KOPT-K1 (cell line): ENCODE data around the gene FOXD3.
"Not testable (repeated sequence)": the region's sequence is repeated elsewhere in the genome, so short reads cannot be mapped to it uniquely, and the experiment has no call there.

ENCODE experiments used
- H3K27ac ChIP-seq: fragments of 200-600 bp; sonication (generic); 2 replicates; pipeline ENCODE4 v1.5.1; 2016; ENCODE audit warnings: antibody characterized with exemption, mild to moderate bottlenecking, low read depth, low read length; ENCODE audit not compliant: poor library complexity, severe bottlenecking
- H3K36me3 ChIP-seq: fragments of 200-600 bp; sonication (generic); 2 replicates; pipeline ENCODE4 v1.5.1; 2017; ENCODE audit warnings: antibody characterized with exemption, mild to moderate bottlenecking, low read length, moderate library complexity; ENCODE audit not compliant: insufficient read depth
- H3K9me3 ChIP-seq: fragments of 200-600 bp; sonication (generic); 2 replicates; pipeline ENCODE4 v1.5.1; 2017; ENCODE audit warnings: antibody characterized with exemption, low read length, mild to moderate bottlenecking; ENCODE audit not compliant: insufficient read depth, poor library complexity, severe bottlenecking

FOXD3 gene

GRCh38 chr1:63327417-63328054 is 5.2 kb downstream of the FOXD3 start:
- Histone ChIP-seq H3K27ac (no peak overlapping the region), H3K36me3 (no peaks in the 10 kb centered on the region), H3K9me3 (peaks cover 11% of the 10 kb centered on the region)

- Histone ChIP-seq H3K9me3 (peaks cover 5% of the 10 kb centered on the region), H3K27ac (no peak overlapping the region), H3K36me3 (no peaks in the 10 kb centered on the region)
These were observed 5.8 kb downstream of the FOXD3 start for GRCh38 chr1:63328122-63328521.

GRCh38 chr1:63328781-63329180 is 6.4 kb downstream of the FOXD3 start:
- Histone ChIP-seq H3K36me3 (no peaks in the 10 kb centered on the region), H3K27ac (no peak overlapping the region), H3K9me3 (no peaks in the 10 kb centered on the region)

GRCh38 chr1:63329621-63330330 is 7.4 kb downstream of the FOXD3 start:
- no peak overlapping the region for H3K27ac ChIP-seq
- no peaks in the 10 kb centered on the region for H3K36me3 ChIP-seq
- no peaks in the 10 kb centered on the region for H3K9me3 ChIP-seq

GRCh38 chr1:63330331-63330916 is 8.1 kb downstream of the FOXD3 start:
- no peak overlapping the region for H3K27ac ChIP-seq
- no peaks in the 10 kb centered on the region for H3K9me3 ChIP-seq
- no peaks in the 10 kb centered on the region for H3K36me3 ChIP-seq

- Histone ChIP-seq H3K27ac (no peak overlapping the region), H3K36me3 (no peaks in the 10 kb centered on the region), H3K9me3 (no peaks in the 10 kb centered on the region)
These were observed 20.0 kb downstream of the FOXD3 start for GRCh38 chr1:63342402-63342801.

GRCh38 chr1:63343922-63344321 is 21.6 kb downstream of the FOXD3 start:
- H3K36me3 ChIP-seq: no peaks in the 10 kb centered on the region
- no peaks in the 10 kb centered on the region for H3K9me3 ChIP-seq
- H3K27ac ChIP-seq: no peak overlapping the region

- Histone ChIP-seq H3K27ac (no peak overlapping the region), H3K9me3 (no peaks in the 10 kb centered on the region), H3K36me3 (no peaks in the 10 kb centered on the region)
These were observed 28.0 kb downstream of the FOXD3 start for GRCh38 chr1:63350320-63350719.

- Histone ChIP-seq H3K27ac (no peak overlapping the region), H3K9me3 (no peaks in the 10 kb centered on the region)
These were observed 30.4 kb downstream of the FOXD3 start for GRCh38 chr1:63352736-63353135.

GRCh38 chr1:63356234-63356633 is 33.9 kb downstream of the FOXD3 start:
- not testable (repeated sequence) for H3K27ac ChIP-seq, H3K36me3 ChIP-seq, H3K9me3 ChIP-seq

More at GRCh38 chr1:63352736-63353135, 30.4 kb downstream of the FOXD3 start:
- H3K36me3 ChIP-seq: no peaks in the 10 kb centered on the region

- Histone ChIP-seq H3K36me3 (no peaks in the 10 kb centered on the region), H3K9me3 (no peaks in the 10 kb centered on the region), H3K27ac (no peak overlapping the region)
These were observed 37.2 kb downstream of the FOXD3 start for GRCh38 chr1:63359561-63359960.

- Histone ChIP-seq H3K27ac (no peak overlapping the region), H3K9me3 (no peaks in the 10 kb centered on the region), H3K36me3 (no peaks in the 10 kb centered on the region)
These were observed 39.7 kb downstream of the FOXD3 start for GRCh38 chr1:63362073-63362472.

- Histone ChIP-seq H3K9me3 (no peaks in the 10 kb centered on the region), H3K36me3 (no peaks in the 10 kb centered on the region), H3K27ac (no peak overlapping the region)
These were observed 40.2 kb downstream of the FOXD3 start for GRCh38 chr1:63362578-63362977.

- H3K36me3 ChIP-seq: no peaks in the 10 kb centered on the region
- no peaks in the 10 kb centered on the region for H3K9me3 ChIP-seq
- no peak overlapping the region for H3K27ac ChIP-seq
These were observed 40.6 kb downstream of the FOXD3 start for GRCh38 chr1:63363014-63363413.

GRCh38 chr1:63366908-63367214 is 44.5 kb downstream of the FOXD3 start:
- peak overlapping the region; percentile 83 for H3K27ac ChIP-seq
- peaks cover 15% of the 10 kb centered on the region for H3K36me3 ChIP-seq
- H3K9me3 ChIP-seq: no peaks in the 10 kb centered on the region
